Loucy (cell line): Measurements from ENCODE around the gene SHC1.

ENCODE experiments used
- H2AFZ ChIP-seq: fragments of 200-600 bp; sonication (generic); 2 replicates; pipeline ENCODE4 v1.6.0; 2016; ENCODE audit warnings: antibody characterized with exemption, mild to moderate bottlenecking, low read length, moderate library complexity
- H3F3A ChIP-seq: fragments of 200-600 bp; 2 replicates; pipeline ENCODE4 v1.6.0; 2016; ENCODE audit warnings: antibody characterized with exemption, low read depth, mild to moderate bottlenecking
- H3K27me3 ChIP-seq: fragments of 200-600 bp; sonication (generic); 2 replicates; pipeline ENCODE4 v1.6.1; 2014; ENCODE audit warnings: low read length, mild to moderate bottlenecking; ENCODE audit not compliant: insufficient read depth, poor library complexity, severe bottlenecking
- H3K36me3 ChIP-seq: fragments of 200-600 bp; sonication (generic); 2 replicates; pipeline ENCODE4 v1.6.1; 2016; ENCODE audit warnings: low read length; ENCODE audit not compliant: insufficient read depth
- H3K4me1 ChIP-seq: fragments of 200-600 bp; sonication (generic); 2 replicates; pipeline ENCODE4 v1.5.1; 2014; ENCODE audit warnings: low read length, mild to moderate bottlenecking; ENCODE audit not compliant: insufficient read depth, poor library complexity, severe bottlenecking
- H3K4me2 ChIP-seq: fragments of 200-600 bp; sonication (generic); 2 replicates; pipeline ENCODE4 v1.6.0; 2014; ENCODE audit warnings: antibody characterized with exemption, low read length, low read depth, mild to moderate bottlenecking; ENCODE audit not compliant: poor library complexity, severe bottlenecking
- H3K4me3 ChIP-seq: fragments of 200-600 bp; sonication (generic); 2 replicates; pipeline ENCODE4 v1.5.1; 2014; ENCODE audit warnings: low read length, mild to moderate bottlenecking, mixed read lengths; ENCODE audit not compliant: poor library complexity, severe bottlenecking
- H3K79me2 ChIP-seq: fragments of 200-600 bp; sonication (generic); 2 replicates; pipeline ENCODE4 v1.6.1; 2014; ENCODE audit warnings: low read length; ENCODE audit not compliant: insufficient read depth
- H3K9ac ChIP-seq: fragments of 200-600 bp; sonication (generic); 2 replicates; pipeline ENCODE4 v1.6.0; 2014; ENCODE audit warnings: mild to moderate bottlenecking, low read depth, low read length, moderate library complexity; ENCODE audit not compliant: poor library complexity, severe bottlenecking
- H3K9me2 ChIP-seq: fragments of 200-600 bp; sonication (generic); replicated peaks from 2 replicates; pipeline ENCODE4 v1.6.1; 2016; ENCODE audit warnings: low read depth, low read length, mixed read lengths
- H3K9me3 ChIP-seq: fragments of 200-600 bp; sonication (generic); 2 replicates; pipeline ENCODE4 v1.6.1; 2014; ENCODE audit warnings: mild to moderate bottlenecking, antibody characterized with exemption, low read length, low read depth; ENCODE audit not compliant: insufficient read depth
- H4K20me1 ChIP-seq: fragments of 200-600 bp; sonication (generic); 2 replicates; pipeline ENCODE4 v1.6.0; 2014; ENCODE audit warnings: antibody characterized with exemption, low read length, mild to moderate bottlenecking; ENCODE audit not compliant: insufficient read depth, poor library complexity, severe bottlenecking
- CTCF ChIP-seq: fragments of 200-600 bp; sonication (generic); conservative IDR thresholded peaks from 2 replicates; pipeline ENCODE4 v1.5.1; 2014; ENCODE audit warnings: mild to moderate bottlenecking, antibody characterized with exemption, low read length
- EZH2phosphoT487 ChIP-seq: fragments of 200-600 bp; IDR thresholded peaks from 2 replicates; pipeline ENCODE4 v1.6.1; 2018; ENCODE audit warnings: antibody characterized with exemption, mild to moderate bottlenecking, moderate library complexity, borderline replicate concordance

Gene SHC1

DNA sequence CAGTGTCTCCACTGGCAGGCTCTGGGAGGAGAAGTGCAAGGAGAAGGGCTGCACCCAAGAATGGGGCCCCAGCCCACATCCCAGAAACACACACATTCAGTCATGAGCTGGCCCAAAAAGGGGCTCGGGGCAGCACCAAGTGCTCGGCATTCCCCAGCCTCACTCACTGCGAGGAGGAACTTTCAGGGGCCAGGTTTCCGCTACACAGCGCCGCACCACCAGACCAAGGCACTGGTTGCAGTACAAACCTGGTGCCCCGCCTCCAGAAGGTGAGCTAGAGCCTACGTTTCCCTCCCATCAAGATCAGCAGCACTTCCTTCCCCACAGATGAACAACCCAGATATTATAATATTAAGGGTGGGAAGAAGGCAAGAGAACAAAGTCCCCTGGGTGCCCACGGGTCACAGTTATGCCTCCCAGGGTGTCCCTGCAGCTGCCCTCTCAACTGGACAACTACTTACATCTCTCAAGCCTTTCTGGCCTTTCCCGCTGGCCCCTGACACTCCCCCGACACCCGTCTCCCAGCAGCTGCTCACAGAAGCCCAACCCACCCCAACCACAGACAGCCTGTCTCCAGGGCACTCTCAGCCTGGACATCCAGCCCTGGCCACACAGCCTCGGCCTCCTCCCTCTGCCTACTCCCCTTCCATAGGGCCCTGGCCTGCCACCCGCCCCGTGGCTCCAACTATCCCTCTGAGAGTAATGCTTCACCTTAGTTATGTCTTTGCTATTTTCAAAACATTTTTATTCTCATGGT lies 18.5 kb downstream of the SHC1 start:
- H3K4me1 ChIP-seq, result peaks cover 79% of the 10 kb centered on the region
- H3K36me3 ChIP-seq, result peaks cover 26% of the 10 kb centered on the region; the same call in 1 of the 2 replicates
- H3K9me3 ChIP-seq, result no peaks in the 10 kb centered on the region
- peak overlapping the region; percentile 86 for H3K4me2 ChIP-seq
- peaks cover 10% of the 10 kb centered on the region; the same call in 1 of the 2 replicates for H3F3A ChIP-seq
- TF ChIP-seq CTCF (no peak), EZH2phosphoT487 (no peak)
- peak overlapping the region; percentile 84 for H3K9ac ChIP-seq
- H3K4me3 ChIP-seq, result peak overlapping the region; percentile 86
- peaks cover 14% of the 10 kb centered on the region for H4K20me1 ChIP-seq
- no peaks in the 10 kb centered on the region for H3K27me3 ChIP-seq
- H3K79me2 ChIP-seq, result peaks cover 68% of the 10 kb centered on the region
- no peak overlapping the region for H2AFZ ChIP-seq
- H3K9me2 ChIP-seq, result no peaks in the 10 kb centered on the region

DNA sequence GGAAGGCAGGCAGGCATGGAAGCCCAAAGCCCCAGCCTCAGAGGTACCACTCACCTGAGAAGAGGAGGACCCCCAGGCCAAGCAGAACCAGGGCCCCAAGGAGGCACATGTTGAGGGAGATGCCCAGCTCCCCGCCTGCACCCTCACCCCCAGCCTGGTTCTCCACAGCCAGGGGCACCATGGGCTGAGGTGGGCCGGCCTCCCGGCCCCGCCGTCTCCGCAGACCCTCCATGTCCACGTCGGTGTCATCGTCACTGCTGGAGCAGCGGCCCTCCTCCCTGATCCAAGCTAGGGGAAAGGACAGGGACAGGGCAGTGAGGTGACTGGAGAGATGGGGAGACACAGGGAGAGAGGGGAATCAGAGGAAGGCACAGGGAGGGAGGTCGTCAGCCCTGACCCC lies 22.5 kb downstream of the SHC1 start:
- H3K4me2 ChIP-seq, result peak overlapping the region; percentile 27
- H3K9ac ChIP-seq, result peak overlapping the region; percentile 46
- H3K9me3 ChIP-seq, result no peaks in the 10 kb centered on the region
- H2AFZ ChIP-seq, result no peak overlapping the region
- H3K4me3 ChIP-seq, result no peak overlapping the region
- TF ChIP-seq EZH2phosphoT487 (no peak), CTCF (no peak)
- peaks cover 59% of the 10 kb centered on the region for H3K4me1 ChIP-seq
- peaks cover 47% of the 10 kb centered on the region; the same call in 1 of the 2 replicates for H3K36me3 ChIP-seq
- no peaks in the 10 kb centered on the region for H3K9me2 ChIP-seq
- H3K27me3 ChIP-seq, result no peaks in the 10 kb centered on the region
- H4K20me1 ChIP-seq, result peaks cover 9% of the 10 kb centered on the region
- 0 out of 2 replicates have a peak, but pooled peaks cover 4% of the 10 kb centered on the region for H3F3A ChIP-seq
- peaks cover 39% of the 10 kb centered on the region for H3K79me2 ChIP-seq

- H3K4me1 ChIP-seq, result peaks cover 60% of the 10 kb centered on the region
- H4K20me1 ChIP-seq, result peaks cover 8% of the 10 kb centered on the region
- peaks cover 46% of the 10 kb centered on the region; the same call in 1 of the 2 replicates for H3K36me3 ChIP-seq
- H3K79me2 ChIP-seq, result peaks cover 21% of the 10 kb centered on the region
- no peak overlapping the region for H3K4me2 ChIP-seq
- H3K27me3 ChIP-seq, result no peaks in the 10 kb centered on the region
- no peak overlapping the region for H2AFZ ChIP-seq
- no peak overlapping the region for H3K9ac ChIP-seq
- no peak overlapping the region for H3K4me3 ChIP-seq
- no peak for TF ChIP-seq EZH2phosphoT487
- TF ChIP-seq CTCF, result no peak
- no peaks in the 10 kb centered on the region for H3K9me2 ChIP-seq
- H3K9me3 ChIP-seq, result no peaks in the 10 kb centered on the region
- H3F3A ChIP-seq, result no peaks in the 10 kb centered on the region
Observed at GRCh38 chr1:154945962-154946850, 24.3 kb downstream of the SHC1 start.
